SK-N-SH treated with all-trans-retinoic acid at 6 μM for 48 hours (cell line): ENCODE measurements around the gene USP4.

Experiments
- ISL1 ChIP-seq: fragments of 250-450 bp; sonication (Bioruptor Pico); IDR thresholded peaks from 2 replicates; pipeline ENCODE4 v2.1.2; 2022; ENCODE audit warnings: mild to moderate bottlenecking, moderate library complexity
- TF ChIP-seq, protein P1 (sequence below): fragments of 250-450 bp; sonication (Bioruptor Pico); IDR thresholded peaks from 2 replicates; pipeline ENCODE4 v1.8.0; 2020; ENCODE audit warnings: mild to moderate bottlenecking, moderate library complexity, borderline replicate concordance

DNA sequence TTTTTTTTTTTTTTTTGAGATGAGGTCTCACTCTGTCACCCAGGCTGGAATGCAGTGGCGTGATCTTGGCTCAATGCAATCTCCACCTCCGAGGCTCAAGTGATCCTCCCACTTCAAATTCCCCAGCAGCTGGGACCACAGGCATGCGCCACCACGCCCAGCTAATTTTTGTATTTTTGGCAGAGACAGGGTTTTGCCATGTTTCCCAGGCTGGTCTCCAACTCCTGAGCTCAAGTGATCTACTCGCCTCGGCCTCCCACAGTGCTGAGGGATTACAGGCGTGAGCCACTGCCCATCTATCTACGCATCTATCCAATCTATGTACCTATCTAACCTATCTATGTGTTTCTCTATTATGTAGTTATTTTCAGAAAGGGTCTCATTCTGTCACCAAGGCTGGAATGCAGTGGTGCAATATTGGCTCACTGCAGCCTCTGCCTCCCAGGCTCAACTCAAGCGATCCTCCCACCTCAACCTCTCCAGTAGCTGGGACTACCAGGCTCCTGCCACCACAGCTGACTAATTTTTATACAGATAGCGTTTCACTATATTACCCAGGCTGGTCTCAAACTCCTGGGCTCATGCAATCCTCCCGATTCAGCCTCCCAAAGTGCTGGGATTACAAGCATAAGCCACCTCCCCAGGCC lies 38.5 kb upstream of the USP4 start:
- TF ChIP-seq ISL1 (CRISPR knock-in tag), result no peak
- TF ChIP-seq, protein P1, sequence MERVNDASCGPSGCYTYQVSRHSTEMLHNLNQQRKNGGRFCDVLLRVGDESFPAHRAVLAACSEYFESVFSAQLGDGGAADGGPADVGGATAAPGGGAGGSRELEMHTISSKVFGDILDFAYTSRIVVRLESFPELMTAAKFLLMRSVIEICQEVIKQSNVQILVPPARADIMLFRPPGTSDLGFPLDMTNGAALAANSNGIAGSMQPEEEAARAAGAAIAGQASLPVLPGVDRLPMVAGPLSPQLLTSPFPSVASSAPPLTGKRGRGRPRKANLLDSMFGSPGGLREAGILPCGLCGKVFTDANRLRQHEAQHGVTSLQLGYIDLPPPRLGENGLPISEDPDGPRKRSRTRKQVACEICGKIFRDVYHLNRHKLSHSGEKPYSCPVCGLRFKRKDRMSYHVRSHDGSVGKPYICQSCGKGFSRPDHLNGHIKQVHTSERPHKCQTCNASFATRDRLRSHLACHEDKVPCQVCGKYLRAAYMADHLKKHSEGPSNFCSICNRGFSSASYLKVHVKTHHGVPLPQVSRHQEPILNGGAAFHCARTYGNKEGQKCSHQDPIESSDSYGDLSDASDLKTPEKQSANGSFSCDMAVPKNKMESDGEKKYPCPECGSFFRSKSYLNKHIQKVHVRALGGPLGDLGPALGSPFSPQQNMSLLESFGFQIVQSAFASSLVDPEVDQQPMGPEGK, result no peak
